Lower leg skin (tissue), 4 donors: ENCODE data around the gene PCCA. TPM values are rescaled to one million over a fixed set of nuclear protein-coding genes. Genes with fewer than 3 reads are reported as not detected.

Experiments
- DNase-seq, 2 donors: peaks; one replicate each; pipeline ENCODE4 v3.0.0-alpha.2; 2019; ENCODE audit warnings: low spot score in 2 of 2
- H3K4me3 ChIP-seq: fragments of 200-600 bp; sonication (generic); 2 replicates; pipeline ENCODE4 v1.5.1; 2017; ENCODE audit warnings: mild to moderate bottlenecking, low read depth; ENCODE audit not compliant: poor library complexity, severe bottlenecking
- CTCF ChIP-seq, 3 donors: fragments of 450-650 bp; IDR thresholded peaks; one replicate each; pipeline ENCODE4 v1.5.1; 2016; ENCODE audit warnings: antibody characterized with exemption in 3 of 3, mild to moderate bottlenecking in 3 of 3, moderate library complexity in 2 of 3
- POLR2A ChIP-seq, 2 donors: fragments of 450-650 bp; IDR thresholded peaks; one replicate each; pipeline ENCODE4 v1.6.1; 2016 to 2017; ENCODE audit warnings: antibody characterized with exemption in 2 of 2, mild to moderate bottlenecking in 1 of 2, moderate library complexity in 1 of 2
- WGBS, 2 donors: methylation state at CpG; one replicate each; pipeline ENCODE4 v1.1.5; 2018; 5-methylcytosine and 5-hydroxymethylcytosine counted together
- intact Hi-C: fragments of 100-400 bp; cut with DNase I; formaldehyde crosslinking; loops from one replicate; pipeline ENCODE4 v1.15.0; 2023; ENCODE audit warnings: low total_unique reads
- total RNA-seq, 4 donors: library from RNA; depleted of rRNA; stranded (reverse); fragments of >200 nt; gene quantifications; one replicate each; pipeline ENCODE4 v1.1.0, GENCODE V29; 2016

PCCA gene
- total RNA-seq, 4 donors from 2014 or later: 24.3 to 34.2 (median 26.2) TPM

GRCh38 chr13:100197116-100197515, 108.2 kb downstream of the PCCA start:
- 100% methylated on average over 1 of the region's 1 CpG for WGBS, 2 donors
- no peak for TF ChIP-seq CTCF (IDR thresholded peaks at IDR 0.05)
- no peak for TF ChIP-seq POLR2A (IDR thresholded peaks at IDR 0.05)
- intact Hi-C loops: no loop called here
- no peak for DNase-seq
- H3K4me3 ChIP-seq: no peak overlapping the region

- TF ChIP-seq POLR2A (IDR thresholded peaks at IDR 0.05) (no peak), CTCF (IDR thresholded peaks at IDR 0.05) (no peak)
- WGBS, 2 donors: 59 to 74% methylated on average over 5 of the region's 5 CpGs
- DNase-seq: no peak
- intact Hi-C loops: no loop called here
- H3K4me3 ChIP-seq: no peak overlapping the region
Measured at GRCh38 chr13:100197591-100198365, 108.9 kb downstream of the PCCA start.

- intact Hi-C loops: no loop called here
- H3K4me3 ChIP-seq: no peak overlapping the region
- 61 to 73% methylated on average over 6 of the region's 6 CpGs for WGBS, 2 donors
- TF ChIP-seq POLR2A (IDR thresholded peaks at IDR 0.05) (no peak), CTCF (IDR thresholded peaks at IDR 0.05) (no peak)
- no peak for DNase-seq
Measured at GRCh38 chr13:100203696-100204367, 114.9 kb downstream of the PCCA start.

GRCh38 chr13:100208002-100208401, 119.1 kb downstream of the PCCA start:
- WGBS, 2 donors: 93 to 97% methylated on average over 4 of the region's 4 CpGs
- no peak for TF ChIP-seq CTCF (IDR thresholded peaks at IDR 0.05)
- no peak for TF ChIP-seq POLR2A (IDR thresholded peaks at IDR 0.05)
- H3K4me3 ChIP-seq: no peak overlapping the region
- DNase-seq: no peak
- intact Hi-C loops: no loop called here

- intact Hi-C loops: no loop called here
- H3K4me3 ChIP-seq: no peak overlapping the region
- DNase-seq: no peak
- 88 to 93% methylated on average over 2 of the region's 2 CpGs for WGBS, 2 donors
- TF ChIP-seq POLR2A (IDR thresholded peaks at IDR 0.05): no peak
- no peak for TF ChIP-seq CTCF (IDR thresholded peaks at IDR 0.05)
Measured at GRCh38 chr13:100208626-100209025, 119.7 kb downstream of the PCCA start.
